H1 (cell line): ENCODE measurements around the gene LPCAT1.

Experiments used
- CHD1 ChIP-seq: IDR thresholded peaks from 2 replicates; pipeline ENCODE4 v1.6.1; 2012; ENCODE audit warnings: low read depth, low read length, improper control_type of control experiment
- CTCF ChIP-seq, 3 experiments: IDR thresholded peaks; 1 replicate in 2 of 3; 2 replicates in 1 of 3; pipeline versions ENCODE4 v1.5.1 to v1.6.1; 2011; ENCODE audit warnings: low read length in 3 of 3, mild to moderate bottlenecking in 3 of 3, inconsistent platforms in 2 of 3, low read depth in 1 of 3, moderate library complexity in 1 of 3; ENCODE audit not compliant: insufficient read depth in 1 of 3; ENCODE audit errors: control extremely low read depth in 1 of 3
- EP300 ChIP-seq, 2 experiments: IDR thresholded peaks; 1 replicate in 1 of 2; 2 replicates in 1 of 2; pipeline ENCODE4 v1.6.1; 2011 to 2012; ENCODE audit warnings: low read depth in 2 of 2, low read length in 2 of 2, mild to moderate bottlenecking in 2 of 2, borderline replicate concordance in 1 of 2, inconsistent platforms in 1 of 2, moderate library complexity in 1 of 2
- EZH2 ChIP-seq: fragments of 200-600 bp; sonication (generic); IDR thresholded peaks from 2 replicates; pipeline ENCODE4 v1.7.1; 2012; ENCODE audit warnings: low read depth, mild to moderate bottlenecking, moderate library complexity, low read length, inconsistent platforms; ENCODE audit not compliant: severe bottlenecking
- JUND ChIP-seq: IDR thresholded peaks from 2 replicates; pipeline ENCODE4 v1.6.1; 2011; ENCODE audit warnings: mild to moderate bottlenecking, improper control_type of control experiment, low read length
- POLR2A ChIP-seq, 2 experiments: IDR thresholded peaks; 1 replicate in 1 of 2; 2 replicates in 1 of 2; pipeline ENCODE4 v1.6.1; 2011; ENCODE audit warnings: low read depth in 2 of 2, low read length in 2 of 2, mild to moderate bottlenecking in 2 of 2; ENCODE audit errors: control extremely low read depth in 1 of 2
- POLR2AphosphoS5 ChIP-seq: IDR thresholded peaks from 2 replicates; pipeline ENCODE4 v1.6.1; 2011; ENCODE audit warnings: low read depth, low read length
- RAD21 ChIP-seq, 2 experiments: IDR thresholded peaks in 1 of 2; conservative IDR thresholded peaks in 1 of 2; 2 replicates each; pipeline ENCODE4 v1.6.1; 2011; ENCODE audit warnings: low read depth in 2 of 2, low read length in 2 of 2, improper control_type of control experiment in 1 of 2, inconsistent platforms in 1 of 2, mild to moderate bottlenecking in 1 of 2, moderate library complexity in 1 of 2
- TEAD4 ChIP-seq: IDR thresholded peaks from 2 replicates; pipeline ENCODE4 v1.6.1; 2012; ENCODE audit warnings: low read depth, low read length, inconsistent platforms, mixed read lengths

- TF ChIP-seq JUND, result no peak
- no peak for TF ChIP-seq POLR2A (IDR thresholded peaks at IDR 0.05; ENCODE audit: control extremely low read depth in 1 of 2, low read depth in 2 of 2, low read length in 2 of 2)
- no peak for TF ChIP-seq RAD21 (IDR thresholded peaks at IDR 0.05 in 1 of 2, conservative IDR thresholded peaks at IDR 0.05 in 1 of 2; ENCODE audit: low read depth in 2 of 2, low read length in 2 of 2)
- TF ChIP-seq EZH2, result no peak
- no peak for TF ChIP-seq POLR2AphosphoS5
- no peak for TF ChIP-seq CTCF (IDR thresholded peaks at IDR 0.05; ENCODE audit: control extremely low read depth in 1 of 3, insufficient read depth in 1 of 3, low read depth in 1 of 3, low read length in 3 of 3)
- no peak for TF ChIP-seq CHD1
- no peak for TF ChIP-seq TEAD4
- no peak for TF ChIP-seq EP300 (IDR thresholded peaks at IDR 0.05; ENCODE audit: borderline replicate concordance in 1 of 2, low read depth in 2 of 2, low read length in 2 of 2)
These were observed 44.7 kb downstream of the LPCAT1 start for GRCh38 chr5:1479066-1479465.
